Gastrocnemius medialis (tissue), 4 donors: ENCODE results near the gene FUT3. TPM values are rescaled to one million over a fixed set of nuclear protein-coding genes. Genes with fewer than 3 reads are reported as not detected.

ENCODE experiments used
- ATAC-seq, 2 donors: fragments of 150-250 bp; one replicate each; pipeline ENCODE4 v1.9.1; 2016
- DNase-seq, 2 donors: peaks; one replicate each; pipeline ENCODE4 v3.0.0-alpha.2; 2019
- H3K27ac ChIP-seq, 4 donors: fragments of 200-600 bp; sonication (generic); 1 replicate in 1 of 4; 2 replicates in 3 of 4; pipeline ENCODE4 v1.5.1; 2016 to 2018; ENCODE audit warnings: mild to moderate bottlenecking in 2 of 4, moderate library complexity in 1 of 4
- H3K27me3 ChIP-seq, 3 donors: fragments of 200-600 bp; sonication (generic) in 2 of 3; 1 replicate in 1 of 3; 2 replicates in 2 of 3; pipeline versions ENCODE4 v1.5.1 to v1.6.0; 2016 to 2019; ENCODE audit warnings: mild to moderate bottlenecking in 1 of 3, moderate library complexity in 1 of 3
- H3K36me3 ChIP-seq, 2 donors: fragments of 200-600 bp; sonication (generic) in 1 of 2; one replicate each; pipeline ENCODE4 v1.5.1; 2017 to 2018
- H3K4me1 ChIP-seq, 2 donors: fragments of 200-600 bp; sonication (generic) in 1 of 2; one replicate each; pipeline ENCODE4 v1.5.1; 2016 to 2017; ENCODE audit warnings: mild to moderate bottlenecking in 2 of 2
- H3K4me3 ChIP-seq, 4 donors: fragments of 200-600 bp; sonication (generic) in 3 of 4; 1 replicate in 1 of 4; 2 replicates in 3 of 4; pipeline ENCODE4 v1.5.1; 2016 to 2019; ENCODE audit warnings: mild to moderate bottlenecking in 2 of 4
- H3K9me3 ChIP-seq, 3 donors: fragments of 200-600 bp; sonication (generic) in 2 of 3; 1 replicate in 1 of 3; 2 replicates in 2 of 3; pipeline ENCODE4 v1.5.1; 2016 to 2019
- CTCF ChIP-seq, 5 experiments: fragments of 450-650 bp in 3 of 5; fragments of 200-600 bp in 2 of 5; sonication (generic) in 2 of 5; IDR thresholded peaks in 4 of 5; conservative IDR thresholded peaks in 1 of 5; 1 replicate in 4 of 5; 2 replicates in 1 of 5; pipeline ENCODE4 v1.5.1; 2016 to 2019; ENCODE audit warnings: antibody characterized with exemption in 5 of 5, mild to moderate bottlenecking in 3 of 5, moderate library complexity in 3 of 5
- POLR2A ChIP-seq, 2 donors: fragments of 450-650 bp; IDR thresholded peaks; one replicate each; pipeline ENCODE4 v1.6.1; 2017; ENCODE audit warnings: antibody characterized with exemption in 2 of 2, mild to moderate bottlenecking in 2 of 2, moderate library complexity in 2 of 2
- in situ Hi-C, 4 donors: fragments of 200-750 bp; cut with MboI; loops; one replicate each; pipeline versions ENCODE4 v1.15.0 to v1.8.0; 2017; ENCODE audit warnings: low sequenced_read_pairs in 4 of 4
- intact Hi-C: fragments of 100-400 bp; cut with DNase I; formaldehyde crosslinking; loops from one replicate; pipeline ENCODE4 v1.15.1; 2023; ENCODE audit warnings: low total_unique reads
- total RNA-seq, 4 donors: library from RNA; depleted of rRNA; stranded (reverse); fragments of >200 nt; gene quantifications; one replicate each; pipeline versions ENCODE4 v1.1.0 to v1.2.3, GENCODE V29; 2016

FUT3 gene
- total RNA-seq, 4 donors from 2014 or later: 0.32 TPM; not detected in 3

GRCh38 chr19:5867201-5868136, 16.2 kb upstream of the FUT3 start:
- Histone ChIP-seq H3K4me1 (no peaks in the 10 kb centered on the region), H3K36me3 (no peaks in the 10 kb centered on the region), H3K9me3 (no peaks in the 10 kb centered on the region), H3K27ac (no peak overlapping the region), H3K27me3 (no peaks in the 10 kb centered on the region), H3K4me3 (no peak overlapping the region)
- intact Hi-C loops (no loop called here), in situ Hi-C loops (no loop called here)
- TF ChIP-seq CTCF (IDR thresholded peaks at IDR 0.05 in 4 of 5, conservative IDR thresholded peaks at IDR 0.05 in 1 of 5) (no peak), POLR2A (IDR thresholded peaks at IDR 0.05) (no peak)
- DNase-seq: no peak
- ATAC-seq: no peak

GRCh38 chr19:5865772-5866171, 14.5 kb upstream of the FUT3 start:
- no peak overlapping the region for H3K27ac ChIP-seq
- intact Hi-C loops: no loop called here
- no peaks in the 10 kb centered on the region for H3K27me3 ChIP-seq
- in situ Hi-C loops: no loop called here
- DNase-seq (no peak), ATAC-seq (no peak)
- H3K4me1 ChIP-seq: no peaks in the 10 kb centered on the region
- TF ChIP-seq POLR2A (IDR thresholded peaks at IDR 0.05) (no peak), CTCF (IDR thresholded peaks at IDR 0.05 in 4 of 5, conservative IDR thresholded peaks at IDR 0.05 in 1 of 5) (no peak)
- no peaks in the 10 kb centered on the region for H3K36me3 ChIP-seq
- no peaks in the 10 kb centered on the region for H3K9me3 ChIP-seq
- no peak overlapping the region for H3K4me3 ChIP-seq

- intact Hi-C loops: no loop called here
- DNase-seq (no peak), ATAC-seq (no peak)
- no peak overlapping the region for H3K27ac ChIP-seq
- in situ Hi-C loops: no loop called here
- H3K4me1 ChIP-seq: no peaks in the 10 kb centered on the region
- no peak overlapping the region for H3K4me3 ChIP-seq
- H3K36me3 ChIP-seq: no peaks in the 10 kb centered on the region
- no peaks in the 10 kb centered on the region for H3K9me3 ChIP-seq
- no peaks in the 10 kb centered on the region for H3K27me3 ChIP-seq
- TF ChIP-seq CTCF (IDR thresholded peaks at IDR 0.05 in 4 of 5, conservative IDR thresholded peaks at IDR 0.05 in 1 of 5): no peak
- no peak for TF ChIP-seq POLR2A (IDR thresholded peaks at IDR 0.05)
Measured at GRCh38 chr19:5864725-5865486, 13.7 kb upstream of the FUT3 start.

GRCh38 chr19:5864013-5864720, 12.9 kb upstream of the FUT3 start:
- in situ Hi-C loops (no loop called here), intact Hi-C loops (no loop called here)
- no peak overlapping the region for H3K4me3 ChIP-seq
- no peaks in the 10 kb centered on the region for H3K27me3 ChIP-seq
- ATAC-seq: no peak
- H3K4me1 ChIP-seq: no peaks in the 10 kb centered on the region
- DNase-seq: no peak
- TF ChIP-seq POLR2A (IDR thresholded peaks at IDR 0.05): no peak
- TF ChIP-seq CTCF (IDR thresholded peaks at IDR 0.05 in 4 of 5, conservative IDR thresholded peaks at IDR 0.05 in 1 of 5): no peak
- H3K36me3 ChIP-seq: no peaks in the 10 kb centered on the region
- H3K27ac ChIP-seq: no peak overlapping the region
- no peaks in the 10 kb centered on the region for H3K9me3 ChIP-seq
